Fibroblast of the aortic adventitia (primary cell): ENCODE results near the gene SCUBE1. TPM values are rescaled to one million over a fixed set of nuclear protein-coding genes. Genes with fewer than 3 reads are reported as not detected.

Experiments used
- DNase-seq: peaks from one replicate; pipeline ENCODE4 v3.0.0-alpha.2; 2010; ENCODE audit warnings: low read depth
- H3K4me3 ChIP-seq: 2 replicates; pipeline ENCODE4 v1.5.1; 2011; ENCODE audit warnings: low read depth, mild to moderate bottlenecking, control low read depth, low read length, moderate library complexity
- total RNA-seq: library from RNA; depleted of rRNA; stranded (reverse); fragments of >200 nt; gene quantifications from 2 replicates; pipeline ENCODE4 v1.2.3, GENCODE V29; 2012; ENCODE audit warnings: low replicate concordance
- TF ChIP-seq, protein P1 (sequence below): IDR thresholded peaks from 2 replicates; pipeline ENCODE4 v1.5.1; 2011; ENCODE audit warnings: mild to moderate bottlenecking, low read length, control low read depth, inconsistent platforms; ENCODE audit not compliant: insufficient read depth

SCUBE1 gene
- total RNA-seq, 1 donor: not detected

DNA sequence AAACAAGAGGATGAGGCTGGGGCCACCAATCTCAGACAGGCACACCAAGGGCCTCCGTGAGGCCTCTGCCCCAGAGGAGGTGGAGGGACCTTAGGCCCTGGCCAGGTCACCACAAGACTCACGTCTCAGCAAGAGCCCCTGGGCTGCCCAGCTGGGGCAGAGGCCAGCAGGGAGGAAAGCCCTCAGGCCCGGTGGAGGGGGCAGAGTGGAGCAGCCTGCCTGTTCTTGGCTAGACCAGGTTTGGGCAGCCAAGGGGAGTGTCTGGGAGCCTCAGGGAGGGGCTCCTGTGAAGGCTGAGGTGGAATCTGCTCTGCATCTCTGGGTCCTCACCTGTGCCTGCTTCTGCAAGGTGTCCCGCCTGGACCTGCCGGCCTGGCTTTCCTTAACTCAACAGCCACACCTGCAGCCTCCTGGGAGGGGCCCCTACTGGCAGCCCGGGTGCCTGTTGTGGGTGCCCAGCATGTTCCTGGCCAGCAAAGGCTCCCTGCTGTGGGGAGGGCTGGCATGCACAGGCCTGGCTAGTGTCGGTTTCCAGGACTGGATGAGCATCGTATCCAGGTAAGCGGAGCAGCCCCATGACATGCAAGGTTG, 168.1 kb downstream of the SCUBE1 start:
- no peak for DNase-seq
- TF ChIP-seq, protein P1, sequence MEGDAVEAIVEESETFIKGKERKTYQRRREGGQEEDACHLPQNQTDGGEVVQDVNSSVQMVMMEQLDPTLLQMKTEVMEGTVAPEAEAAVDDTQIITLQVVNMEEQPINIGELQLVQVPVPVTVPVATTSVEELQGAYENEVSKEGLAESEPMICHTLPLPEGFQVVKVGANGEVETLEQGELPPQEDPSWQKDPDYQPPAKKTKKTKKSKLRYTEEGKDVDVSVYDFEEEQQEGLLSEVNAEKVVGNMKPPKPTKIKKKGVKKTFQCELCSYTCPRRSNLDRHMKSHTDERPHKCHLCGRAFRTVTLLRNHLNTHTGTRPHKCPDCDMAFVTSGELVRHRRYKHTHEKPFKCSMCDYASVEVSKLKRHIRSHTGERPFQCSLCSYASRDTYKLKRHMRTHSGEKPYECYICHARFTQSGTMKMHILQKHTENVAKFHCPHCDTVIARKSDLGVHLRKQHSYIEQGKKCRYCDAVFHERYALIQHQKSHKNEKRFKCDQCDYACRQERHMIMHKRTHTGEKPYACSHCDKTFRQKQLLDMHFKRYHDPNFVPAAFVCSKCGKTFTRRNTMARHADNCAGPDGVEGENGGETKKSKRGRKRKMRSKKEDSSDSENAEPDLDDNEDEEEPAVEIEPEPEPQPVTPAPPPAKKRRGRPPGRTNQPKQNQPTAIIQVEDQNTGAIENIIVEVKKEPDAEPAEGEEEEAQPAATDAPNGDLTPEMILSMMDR: no peak
- H3K4me3 ChIP-seq: no peak overlapping the region

DNA sequence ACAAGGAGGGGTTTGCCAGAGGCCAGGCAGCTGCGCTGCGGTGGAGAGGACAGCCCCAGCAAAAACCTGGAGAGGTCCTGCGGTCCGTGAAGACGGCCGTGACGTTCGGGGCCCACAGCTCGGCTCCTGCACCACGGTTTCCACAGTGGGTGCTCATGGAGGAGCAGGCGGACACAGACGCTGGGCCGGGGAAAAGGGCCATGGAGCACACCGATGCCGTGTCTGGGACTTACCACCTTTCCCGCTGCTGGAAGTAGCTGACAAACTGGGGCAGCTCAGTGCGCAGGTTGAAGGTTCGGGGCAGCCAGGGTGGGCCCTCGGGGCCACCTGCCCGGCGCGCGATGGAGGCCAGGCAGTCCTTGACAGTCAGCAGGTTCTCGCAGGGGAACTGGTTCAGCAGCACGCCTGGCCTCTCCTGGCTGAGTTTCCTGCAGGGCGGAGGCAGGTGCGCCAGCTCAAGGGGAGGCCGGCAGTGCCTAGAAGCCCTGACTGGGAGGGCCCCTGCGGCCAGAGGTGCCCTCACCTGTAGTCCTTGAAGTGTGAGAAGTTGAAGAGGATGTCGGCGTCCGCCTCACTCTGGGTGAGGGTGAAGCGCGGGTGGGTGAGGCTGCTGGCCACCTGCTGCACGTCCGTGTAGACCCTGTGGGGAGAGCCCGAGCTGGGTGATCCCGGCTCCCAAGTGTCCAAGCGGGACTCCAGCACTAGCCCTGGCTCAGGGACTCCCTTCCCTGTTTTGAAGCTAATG, 169.0 kb downstream of the SCUBE1 start:
- TF ChIP-seq, protein P1: no peak

DNA sequence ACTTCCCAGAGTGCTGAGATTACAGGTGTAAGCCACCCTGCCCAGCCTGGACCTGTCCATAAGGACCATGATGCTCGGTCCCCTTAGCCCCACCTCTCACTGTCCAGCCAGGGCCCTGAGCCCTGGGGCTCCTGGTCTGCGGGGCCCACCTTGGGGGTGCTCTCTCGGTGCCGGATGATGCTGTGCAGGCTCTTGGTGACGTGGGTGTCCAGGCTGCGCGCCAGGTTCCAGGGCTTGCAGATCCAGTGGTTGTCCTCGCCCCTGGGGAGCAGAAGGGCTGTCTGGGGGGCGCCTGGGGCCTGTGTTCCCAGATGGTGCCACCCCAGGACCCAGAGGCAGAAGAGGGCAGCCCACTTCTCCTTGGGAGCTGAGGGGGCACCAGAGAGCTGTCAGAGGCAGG, 169.6 kb downstream of the SCUBE1 start:
- DNase-seq: no peak

More for the DNA sequence above, 169.0 kb downstream of the SCUBE1 start:
- no peak overlapping the region for H3K4me3 ChIP-seq
- no peak for DNase-seq

DNA sequence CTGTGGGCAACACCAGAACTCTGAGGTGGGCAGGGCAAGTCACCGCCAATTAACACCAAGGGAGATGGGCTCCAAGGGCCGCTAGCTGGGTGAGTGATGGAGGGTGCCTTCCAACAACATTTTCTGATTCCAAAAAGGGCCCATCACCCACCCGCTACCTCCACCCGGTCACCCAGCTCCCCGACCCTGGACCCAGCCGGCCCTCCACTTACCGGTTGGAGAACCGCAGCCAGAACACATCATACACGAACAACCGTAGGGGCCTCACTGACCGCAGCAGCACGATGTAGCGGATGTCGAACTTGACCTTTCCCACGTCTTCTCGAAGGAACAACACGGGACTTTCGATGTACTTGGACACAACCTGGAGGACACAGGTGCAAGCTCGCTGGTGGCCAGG, 171.0 kb downstream of the SCUBE1 start:
- TF ChIP-seq, protein P1: no peak
- no peak overlapping the region for H3K4me3 ChIP-seq
- DNase-seq: no peak

More for the DNA sequence above, 169.6 kb downstream of the SCUBE1 start:
- H3K4me3 ChIP-seq: no peak overlapping the region
- TF ChIP-seq, protein P1: no peak

DNA sequence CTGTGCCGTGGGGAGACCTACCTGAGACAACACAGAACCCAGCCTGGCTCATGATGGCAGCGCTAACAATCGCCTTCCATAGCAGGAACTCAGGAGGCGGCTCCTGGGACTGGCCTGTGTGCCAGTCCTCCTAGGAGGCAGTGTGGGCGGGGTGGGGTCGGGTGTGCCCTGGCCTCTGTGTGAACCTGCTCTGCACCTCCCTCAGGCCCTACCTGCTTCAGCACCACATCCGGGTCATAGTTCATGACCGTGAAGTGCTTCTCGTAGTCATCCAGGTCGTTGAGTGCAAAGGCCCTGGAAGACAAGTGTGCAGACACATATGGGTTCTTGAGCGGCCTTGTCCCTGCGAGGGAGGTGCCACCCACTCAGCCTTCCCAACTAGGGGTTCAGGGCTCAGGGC, 171.6 kb downstream of the SCUBE1 start:
- no peak overlapping the region for H3K4me3 ChIP-seq
- TF ChIP-seq, protein P1: no peak
- DNase-seq: no peak

DNA sequence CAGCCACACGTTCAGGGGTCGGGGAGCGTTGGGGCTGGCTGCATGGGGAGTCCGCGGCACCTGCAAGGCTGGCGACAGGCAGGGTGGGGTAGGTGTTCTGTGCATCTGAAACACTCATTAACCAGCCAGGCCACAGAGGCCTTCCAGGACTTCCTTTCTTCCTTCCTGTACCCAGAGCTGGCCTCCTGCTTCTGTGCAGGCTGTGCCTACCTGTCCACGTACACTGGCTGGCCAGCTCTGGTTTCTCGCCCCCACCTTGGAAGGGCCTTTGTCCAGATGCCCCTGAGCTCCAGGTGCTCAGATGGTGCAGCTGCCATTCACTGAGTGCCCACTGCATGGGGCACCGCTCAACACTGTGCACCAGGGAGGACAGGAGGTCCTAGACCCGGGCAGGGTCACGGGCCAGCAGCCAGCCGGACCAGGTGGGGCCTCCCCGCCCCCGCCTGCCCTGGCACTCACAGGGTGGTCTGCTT, 172.1 kb downstream of the SCUBE1 start:
- no peak for DNase-seq
- no peak overlapping the region for H3K4me3 ChIP-seq
- TF ChIP-seq, protein P1: no peak
